Endothelial cell of umbilical vein (primary cell): Measurements from ENCODE around the gene ATG13. TPM values are rescaled to one million over a fixed set of nuclear protein-coding genes. Genes with fewer than 3 reads are reported as not detected.

Experiments
- BruUV-seq: library from RNA; stranded (reverse); fragments of 400-500 nt; replicated peaks from 2 replicates; lab custom pipeline; 2021; lab: Mats Ljungman, UMichigan
- CTCF ChIA-PET: fragments of 300-600, 350-600 bp; sonication (Branson Sonifier 250); formaldehyde crosslinking; loops from one replicate; lab custom pipeline; 2021; ENCODE audit warnings: antibody characterized with exemption, inconsistent platforms; lab: Charles Lee
- POLR2A ChIA-PET: fragments of 300-600, 350-600 bp; sonication (Branson Sonifier 250); formaldehyde crosslinking; loops from one replicate; lab custom pipeline; 2021; ENCODE audit warnings: antibody characterized with exemption, inconsistent platforms; lab: Charles Lee
- DNase-seq: peaks from one replicate; pipeline ENCODE4 v3.0.0-alpha.2; 2011; ENCODE audit warnings: low read depth, low spot score
- FAIRE-seq: peaks from 2 replicates; lab custom pipeline; 2011; peaks lifted over from hg19 to GRCh38; lab: Jason Lieb, UNC
- H2AFZ ChIP-seq: 2 replicates; pipeline ENCODE4 v1.6.0; 2012; ENCODE audit warnings: low read depth, low read length, control low read depth, inconsistent platforms
- H3K27ac ChIP-seq: 2 replicates; pipeline ENCODE4 v1.5.1; 2011; ENCODE audit warnings: low read depth, mild to moderate bottlenecking, control low read depth, low read length, moderate library complexity; ENCODE audit not compliant: insufficient read depth
- H3K27me3 ChIP-seq, 2 experiments: 2 replicates each; pipeline versions ENCODE4 v1.6.0 to v1.6.1; 2011; ENCODE audit warnings: low read length in 2 of 2, mixed read lengths in 1 of 2; ENCODE audit not compliant: control insufficient read depth in 2 of 2, insufficient read depth in 2 of 2
- H3K36me3 ChIP-seq, 2 experiments: 2 replicates in 1 of 2; 3 replicates in 1 of 2; pipeline ENCODE4 v1.5.1; 2011; ENCODE audit warnings: low read length in 2 of 2, mild to moderate bottlenecking in 1 of 2, moderate library complexity in 1 of 2; ENCODE audit not compliant: control insufficient read depth in 2 of 2, insufficient read depth in 2 of 2; ENCODE audit errors: extremely low read depth in 1 of 2
- H3K4me1 ChIP-seq: 3 replicates; pipeline ENCODE4 v1.5.1; 2011; ENCODE audit warnings: mild to moderate bottlenecking, low read length; ENCODE audit not compliant: control insufficient read depth, insufficient read depth; ENCODE audit errors: extremely low read depth
- H3K4me2 ChIP-seq: 2 replicates; pipeline ENCODE4 v1.6.1; 2011; ENCODE audit warnings: low read length, control low read depth, mixed read lengths; ENCODE audit not compliant: insufficient read depth
- H3K4me3 ChIP-seq, 3 experiments: fragments of 200-600 bp in 1 of 3; sonication (generic), shearing (Covaris generic) in 1 of 3; replicated peaks in 1 of 3; 2 replicates each; pipeline ENCODE4 v1.5.1; 2011 to 2016; ENCODE audit warnings: control low read depth in 3 of 3, low read length in 3 of 3, mild to moderate bottlenecking in 2 of 3, inconsistent platforms in 1 of 3, low read depth in 1 of 3, moderate library complexity in 1 of 3; ENCODE audit not compliant: insufficient read depth in 1 of 3
- H3K79me2 ChIP-seq: 2 replicates; pipeline ENCODE4 v1.6.0; 2012; ENCODE audit warnings: low read length, inconsistent platforms; ENCODE audit not compliant: control insufficient read depth, insufficient read depth
- H3K9ac ChIP-seq: replicated peaks from 2 replicates; pipeline ENCODE3; 2011; ENCODE audit warnings: low read length, control low read depth; ENCODE audit not compliant: insufficient read depth; ENCODE audit errors: extremely low read depth
- H3K9me1 ChIP-seq: replicated peaks from 3 replicates; pipeline ENCODE4 v1.6.0; 2011; ENCODE audit warnings: mild to moderate bottlenecking, low read length; ENCODE audit not compliant: control insufficient read depth, insufficient read depth; ENCODE audit errors: extremely low read depth
- H3K9me3 ChIP-seq: replicated peaks from 2 replicates; pipeline ENCODE4 v1.5.1; 2012; ENCODE audit warnings: low read length, inconsistent platforms; ENCODE audit not compliant: control insufficient read depth, insufficient read depth
- H4K20me1 ChIP-seq: replicated peaks from 2 replicates; pipeline ENCODE3; 2011; ENCODE audit warnings: mild to moderate bottlenecking, low read length; ENCODE audit not compliant: control insufficient read depth, insufficient read depth; ENCODE audit errors: extremely low read depth
- CTCF ChIP-seq, 2 donors: IDR thresholded peaks; 1 replicate in 1 of 2; 2 replicates in 1 of 2; pipeline ENCODE4 v1.5.1; 2011; ENCODE audit warnings: low read length in 2 of 2, mild to moderate bottlenecking in 2 of 2, moderate library complexity in 2 of 2, control low read depth in 1 of 2, inconsistent platforms in 1 of 2, low read depth in 1 of 2; ENCODE audit not compliant: insufficient read depth in 1 of 2; ENCODE audit errors: extremely low read depth in 1 of 2
- EZH2 ChIP-seq: IDR thresholded peaks from 2 replicates; pipeline ENCODE4 v1.6.1; 2012; ENCODE audit warnings: borderline replicate concordance, low read depth, mild to moderate bottlenecking, moderate library complexity, low read length, inconsistent platforms; ENCODE audit not compliant: severe bottlenecking
- FOS ChIP-seq: IDR thresholded peaks from 2 replicates; pipeline ENCODE4 v1.6.1; 2011; ENCODE audit warnings: mild to moderate bottlenecking, low read length, moderate library complexity, borderline replicate concordance; ENCODE audit not compliant: insufficient read depth
- GATA2 ChIP-seq: IDR thresholded peaks from 2 replicates; pipeline ENCODE4 v1.7.0; 2011; ENCODE audit warnings: low read depth, mild to moderate bottlenecking, moderate library complexity, mixed read lengths, low read length; ENCODE audit not compliant: insufficient read length, insufficient read depth
- JUN ChIP-seq: IDR thresholded peaks from 2 replicates; pipeline ENCODE4 v1.6.1; 2011; ENCODE audit warnings: borderline replicate concordance, low read depth; ENCODE audit not compliant: insufficient read length, insufficient read depth
- MAX ChIP-seq: IDR thresholded peaks from 2 replicates; pipeline ENCODE4 v1.6.1; 2011; ENCODE audit not compliant: insufficient read depth, insufficient read length
- MYC ChIP-seq: IDR thresholded peaks from one replicate; pipeline ENCODE4 v1.6.1; 2011; ENCODE audit warnings: mild to moderate bottlenecking, low read depth, low read length
- POLR2A ChIP-seq: IDR thresholded peaks from 2 replicates; pipeline ENCODE4 v1.6.1; 2012; ENCODE audit warnings: low read depth, mild to moderate bottlenecking, control low read depth, low read length
- POLR2AphosphoS5 ChIP-seq: IDR thresholded peaks from 2 replicates; pipeline ENCODE4 v1.6.1; 2012; ENCODE audit warnings: low read depth, mild to moderate bottlenecking, control low read depth, low read length, moderate library complexity; ENCODE audit not compliant: insufficient read depth
- dilution Hi-C: fragments of 300-500 bp; cut with MboI; formaldehyde crosslinking; loops from one replicate; pipeline ENCODE4 v1.15.0; 2019; ENCODE audit warnings: low sequenced_read_pairs; ENCODE audit not compliant: extremely low pct_ligation_motif_present
- intact Hi-C: fragments of 100-400 bp; cut with micrococcal nuclease; formaldehyde crosslinking; loops from one replicate; pipeline ENCODE4 v1.10.0; 2022
- polyA plus RNA-seq, 4 experiments: library from polyadenylated mRNA; depleted of rRNA in 3 of 4; stranded (reverse) in 3 of 4; unstranded in 1 of 4; fragments of >200 nt; gene quantifications; 2 replicates each; pipeline versions ENCODE4 v1.2.1 to v1.2.3, GENCODE V29; 2011 to 2012; ENCODE audit warnings: missing spikeins in 1 of 4
- total RNA-seq: library from RNA; stranded (reverse); gene quantifications from 2 replicates; pipeline ENCODE4 v1.2.3, GENCODE V29; 2021

Gene ATG13
- total and polyA plus RNA-seq, 2 donors (not counting 3 experiments of a cell fraction or from before 2014, with no cell fraction given) = 60.1 to 66.5 TPM

- Histone ChIP-seq H3K4me3 (no peak overlapping the region), H3K9me3 (no peaks in the 10 kb centered on the region), H3K79me2 (peaks cover 10% of the 10 kb centered on the region), H3K27ac (peak overlapping the region; percentile 37), H3K9ac (no peak overlapping the region), H3K4me2 (peak overlapping the region; percentile 49), H3K4me1 (peaks cover 24% of the 10 kb centered on the region), H3K36me3 (no peaks in the 10 kb centered on the region), H3K27me3 (no peaks in the 10 kb centered on the region), H2AFZ (peak overlapping the region; percentile 65), H3K9me1 (no peaks in the 10 kb centered on the region), H4K20me1 (no peaks in the 10 kb centered on the region)
- intact Hi-C loops (no loop called here), dilution Hi-C loops (no loop called here)
- no TSS peak for BruUV-seq
- ChIA-PET POLR2A (no interaction called here), CTCF (no interaction called here)
- no peak for TF ChIP-seq GATA2
- TF ChIP-seq FOS = peak; percentile 72
- no peak for TF ChIP-seq CTCF (IDR thresholded peaks at IDR 0.05; ENCODE audit: extremely low read depth in 1 of 2, insufficient read depth in 1 of 2, low read depth in 1 of 2, low read length in 2 of 2)
- no peak for TF ChIP-seq MYC
- peak; percentile 72 for TF ChIP-seq JUN
- TF ChIP-seq POLR2AphosphoS5 = no peak
- no peak for TF ChIP-seq MAX
- TF ChIP-seq POLR2A = no peak
- TF ChIP-seq EZH2 = no peak
- peak; percentile 97 for FAIRE-seq
- peak; percentile 50 for DNase-seq
These were observed 19.6 kb upstream of the ATG13 start for GRCh38 chr11:46597609-46598219.
